HG03060 (cell line): ENCODE measurements around the gene PRKG1.

Experiments used
- ATAC-seq: cut with Tn5 transposase; IDR thresholded peaks from one replicate; pipeline ENCODE4 v1.9.1; 2021; ENCODE audit warnings: low read depth, moderate number of reproducible peaks; ENCODE audit not compliant: unreplicated experiment

Gene PRKG1

DNA sequence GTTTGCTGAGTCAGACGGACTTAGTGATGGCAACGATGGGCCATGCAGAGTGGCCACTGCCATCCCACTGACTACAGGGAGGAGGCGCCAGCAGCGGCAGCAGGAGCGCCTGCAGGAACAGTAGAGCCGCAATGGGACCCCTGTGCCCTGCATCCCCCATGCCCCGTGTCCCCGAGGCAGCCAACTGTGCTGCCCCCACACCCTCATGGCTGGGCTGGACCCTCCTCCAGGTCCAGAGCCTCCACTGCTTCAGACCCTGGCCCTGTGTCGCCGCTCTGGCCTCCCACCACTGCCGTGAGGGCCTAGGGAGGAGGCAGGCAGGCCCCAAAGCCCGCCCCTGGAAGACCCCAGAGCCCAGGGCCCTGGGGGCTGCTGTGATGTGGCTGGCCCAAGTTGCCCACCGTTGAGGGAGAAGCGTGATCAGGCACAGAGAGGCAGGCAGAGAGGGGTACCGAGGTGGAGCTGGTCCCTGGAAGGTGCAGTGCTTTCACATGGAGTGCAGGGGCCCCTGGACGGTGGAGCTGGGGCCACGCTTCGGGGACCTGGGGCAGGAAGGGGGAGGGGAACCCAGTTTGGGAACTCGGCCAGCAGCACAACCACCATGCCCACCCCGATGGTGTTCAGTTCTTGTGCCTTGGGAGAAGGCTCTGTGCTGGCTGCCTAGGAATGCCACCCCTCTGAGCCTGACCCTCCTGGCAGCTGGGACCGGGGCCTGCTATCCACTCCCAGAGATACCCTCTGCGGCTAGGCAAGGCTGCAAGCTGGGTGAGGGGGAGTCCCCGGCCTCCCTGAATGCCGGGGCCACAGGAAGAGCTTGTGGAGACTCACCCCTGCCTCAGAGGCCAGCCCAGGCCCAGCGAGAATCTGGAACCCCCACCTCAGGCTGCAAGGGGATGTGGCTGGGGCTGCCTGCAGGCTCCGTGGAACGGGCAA is 1272.4 kb downstream of the PRKG1 start:
- no peak for ATAC-seq

DNA sequence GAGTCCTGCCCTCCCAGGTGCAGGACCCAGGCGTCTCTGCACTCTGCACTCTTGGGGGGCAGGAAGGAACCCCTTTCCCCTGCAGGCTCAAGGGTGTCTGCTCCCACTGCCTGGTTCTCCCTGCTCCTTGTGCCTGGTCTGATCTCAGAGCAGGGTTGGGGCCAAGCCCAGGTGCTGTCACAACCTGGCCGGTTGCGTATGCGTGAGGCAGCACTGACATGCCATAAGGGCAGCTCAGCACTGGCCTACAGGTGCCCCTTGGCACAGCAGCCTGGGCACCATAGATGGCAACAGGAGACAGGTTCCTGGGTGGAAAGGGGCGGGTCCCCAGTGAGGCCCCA is 1273.0 kb downstream of the PRKG1 start:
- no peak for ATAC-seq
